Keratinocyte (primary cell): ENCODE results near the gene ERGIC1. TPM values are rescaled to one million over a fixed set of nuclear protein-coding genes. Genes with fewer than 3 reads are reported as not detected.

Source experiments
- DNase-seq: peaks from one replicate; pipeline ENCODE4 v3.0.0-alpha.2; 2011; ENCODE audit warnings: low read depth, missing footprints, low spot score
- FAIRE-seq: peaks from 2 replicates; lab custom pipeline; 2011; peaks lifted over from hg19 to GRCh38; lab: Jason Lieb, UNC
- H2AFZ ChIP-seq: 2 replicates; pipeline ENCODE4 v1.6.0; 2012; ENCODE audit warnings: low read length, control low read depth, inconsistent platforms; ENCODE audit not compliant: control insufficient read depth
- H3K27ac ChIP-seq: 2 replicates; pipeline ENCODE4 v1.5.1; 2011; ENCODE audit warnings: low read length; ENCODE audit not compliant: control insufficient read depth, insufficient read depth
- H3K27me3 ChIP-seq: 3 replicates; pipeline ENCODE4 v1.6.0; 2011; ENCODE audit warnings: low read length; ENCODE audit not compliant: control insufficient read depth, insufficient read depth; ENCODE audit errors: extremely low read depth
- H3K36me3 ChIP-seq, 2 experiments: 2 replicates in 1 of 2; 3 replicates in 1 of 2; pipeline ENCODE4 v1.5.1; 2011; ENCODE audit warnings: low read length in 2 of 2, mild to moderate bottlenecking in 1 of 2; ENCODE audit not compliant: control insufficient read depth in 2 of 2, insufficient read depth in 2 of 2; ENCODE audit errors: extremely low read depth in 1 of 2
- H3K4me1 ChIP-seq: 3 replicates; pipeline ENCODE4 v1.5.1; 2011; ENCODE audit warnings: low read length; ENCODE audit not compliant: control insufficient read depth, insufficient read depth; ENCODE audit errors: extremely low read depth
- H3K4me2 ChIP-seq: 3 replicates; pipeline ENCODE4 v1.6.0; 2011; ENCODE audit warnings: low read depth, low read length; ENCODE audit not compliant: control insufficient read depth, insufficient read depth; ENCODE audit errors: extremely low read depth
- H3K4me3 ChIP-seq, 3 experiments: fragments of 200-600 bp in 1 of 3; sonication (generic) in 1 of 3; 2 replicates in 2 of 3; 3 replicates in 1 of 3; pipeline ENCODE4 v1.5.1; 2011 to 2016; ENCODE audit warnings: low read length in 3 of 3, mild to moderate bottlenecking in 3 of 3, control low read depth in 2 of 3, inconsistent platforms in 1 of 3, low read depth in 1 of 3, mixed read lengths in 1 of 3, mixed run types in 1 of 3, moderate library complexity in 1 of 3; ENCODE audit not compliant: control insufficient read depth in 2 of 3, insufficient read depth in 2 of 3; ENCODE audit errors: extremely low read depth in 1 of 3
- H3K79me2 ChIP-seq: 2 replicates; pipeline ENCODE4 v1.6.0; 2012; ENCODE audit warnings: low read length; ENCODE audit not compliant: control insufficient read depth, insufficient read depth
- H3K9ac ChIP-seq: 3 replicates; pipeline ENCODE4 v1.6.0; 2011; ENCODE audit warnings: low read length; ENCODE audit not compliant: control insufficient read depth, insufficient read depth; ENCODE audit errors: extremely low read depth
- H3K9me1 ChIP-seq: 3 replicates; pipeline ENCODE4 v1.6.0; 2011; ENCODE audit warnings: low read length; ENCODE audit not compliant: control insufficient read depth, insufficient read depth; ENCODE audit errors: extremely low read depth
- H3K9me3 ChIP-seq: 2 replicates; pipeline ENCODE4 v1.5.1; 2012; ENCODE audit warnings: low read depth, low read length; ENCODE audit not compliant: control insufficient read depth
- H4K20me1 ChIP-seq: 3 replicates; pipeline ENCODE4 v1.6.0; 2011; ENCODE audit warnings: low read length; ENCODE audit not compliant: control insufficient read depth, insufficient read depth; ENCODE audit errors: extremely low read depth
- CTCF ChIP-seq, 3 experiments: IDR thresholded peaks in 1 of 3; conservative IDR thresholded peaks in 1 of 3; optimal IDR thresholded peaks in 1 of 3; 2 replicates in 2 of 3; 3 replicates in 1 of 3; pipeline versions ENCODE3 to v1.5.1; 2011; ENCODE audit warnings: low read length in 3 of 3, mild to moderate bottlenecking in 3 of 3, moderate library complexity in 2 of 3, control low read depth in 1 of 3, inconsistent platforms in 1 of 3; ENCODE audit not compliant: insufficient read depth in 2 of 3; ENCODE audit errors: extremely low read depth in 1 of 3
- EZH2 ChIP-seq: IDR thresholded peaks from one replicate; pipeline ENCODE4 v1.6.1; 2012; ENCODE audit warnings: inconsistent platforms, mild to moderate bottlenecking, low read length, moderate library complexity
- dilution Hi-C: fragments of 300-500 bp; cut with MboI; formaldehyde crosslinking; loops from one replicate; pipeline ENCODE4 v1.7.0; 2020; ENCODE audit warnings: low sequenced_read_pairs; ENCODE audit not compliant: extremely low pct_ligation_motif_present
- polyA plus RNA-seq, 5 experiments: library from polyadenylated mRNA; depleted of rRNA in 3 of 5; stranded (reverse) in 3 of 5; stranded (forward) in 1 of 5; unstranded in 1 of 5; fragments of >200 nt; gene quantifications; 1 replicate in 1 of 5; 2 replicates in 3 of 5; 3 replicates in 1 of 5; pipeline versions ENCODE4 v1.2.1 to v1.2.3, GENCODE V29; 2011 to 2012; ENCODE audit warnings: missing spikeins in 2 of 5, low read depth in 1 of 5, low replicate concordance in 1 of 5

Gene ERGIC1
- polyA plus RNA-seq, 1 donor (not counting 4 experiments of a cell fraction or from before 2014, with no cell fraction given) = 93.4 TPM

GRCh38 chr5:172869691-172870090 lies 35.6 kb downstream of the ERGIC1 start:
- Histone ChIP-seq H3K4me3 (no peak overlapping the region), H3K4me1 (peaks cover 53% of the 10 kb centered on the region), H3K36me3 (peaks cover 0 to 1% of the 10 kb centered on the region in 2 experiments), H3K79me2 (peaks cover 4% of the 10 kb centered on the region), H3K9ac (peak overlapping the region; percentile 75), H4K20me1 (no peaks in the 10 kb centered on the region), H3K4me2 (peak overlapping the region; percentile 60), H3K27me3 (no peaks in the 10 kb centered on the region), H3K9me3 (no peaks in the 10 kb centered on the region), H2AFZ (no peak overlapping the region), H3K9me1 (no peaks in the 10 kb centered on the region), H3K27ac (peak overlapping the region; percentile 93)
- DNase-seq (no peak), FAIRE-seq (no peak)
- dilution Hi-C loops = no loop called here
- no peak for TF ChIP-seq EZH2
- no peak for TF ChIP-seq CTCF (optimal IDR thresholded peaks at IDR 0.05 in 1 of 3, IDR thresholded peaks at IDR 0.05 in 1 of 3, conservative IDR thresholded peaks at IDR 0.05 in 1 of 3; ENCODE audit: extremely low read depth in 1 of 3, insufficient read depth in 2 of 3, low read length in 3 of 3)

- DNase-seq (peak; percentile 73), FAIRE-seq (peak; percentile 68)
- Histone ChIP-seq H3K4me2 (peak overlapping the region; percentile 60), H3K4me3 (no peak overlapping the region), H2AFZ (no peak overlapping the region), H3K9me3 (no peaks in the 10 kb centered on the region), H3K79me2 (peaks cover 4% of the 10 kb centered on the region), H4K20me1 (no peaks in the 10 kb centered on the region), H3K9me1 (no peaks in the 10 kb centered on the region), H3K27ac (peak overlapping the region; percentile 93), H3K36me3 (peaks cover 0 to 1% of the 10 kb centered on the region in 2 experiments), H3K4me1 (peaks cover 53% of the 10 kb centered on the region), H3K9ac (peak overlapping the region; percentile 75), H3K27me3 (no peaks in the 10 kb centered on the region)
- dilution Hi-C loops = no loop called here
- TF ChIP-seq EZH2 = no peak
- TF ChIP-seq CTCF (optimal IDR thresholded peaks at IDR 0.05 in 1 of 3, IDR thresholded peaks at IDR 0.05 in 1 of 3, conservative IDR thresholded peaks at IDR 0.05 in 1 of 3; ENCODE audit: extremely low read depth in 1 of 3, insufficient read depth in 2 of 3, low read length in 3 of 3) = no peak
Observed at GRCh38 chr5:172870291-172870714, 36.3 kb downstream of the ERGIC1 start.
